Esophagus muscularis mucosa (tissue), 4 donors: ENCODE data around the gene B3GNT8. TPM values are rescaled to one million over a fixed set of nuclear protein-coding genes. Genes with fewer than 3 reads are reported as not detected.

Source experiments
- DNase-seq: peaks from one replicate; pipeline ENCODE4 v3.0.0-alpha.2; 2017; ENCODE audit errors: extremely low spot score
- H3K27ac ChIP-seq, 4 donors: fragments of 200-600 bp; sonication (generic); replicated peaks in 1 of 4; 1 replicate in 3 of 4; 2 replicates in 1 of 4; pipeline ENCODE4 v1.5.1; 2016 to 2019; ENCODE audit warnings: mild to moderate bottlenecking in 1 of 4
- H3K27me3 ChIP-seq, 4 donors: fragments of 200-600 bp; sonication (generic); one replicate each; pipeline versions ENCODE4 v1.5.1 to v1.6.0; 2016 to 2019
- H3K36me3 ChIP-seq, 4 donors: fragments of 200-600 bp; sonication (generic); one replicate each; pipeline ENCODE4 v1.5.1; 2016 to 2019
- H3K4me1 ChIP-seq, 4 donors: fragments of 200-600 bp; sonication (generic); one replicate each; pipeline ENCODE4 v1.5.1; 2016 to 2019
- H3K4me3 ChIP-seq, 4 donors: fragments of 200-600 bp; sonication (generic); 1 replicate in 2 of 4; 2 replicates in 2 of 4; pipeline ENCODE4 v1.5.1; 2016 to 2019; ENCODE audit warnings: mild to moderate bottlenecking in 4 of 4, moderate library complexity in 1 of 4
- H3K9me3 ChIP-seq, 4 donors: fragments of 200-600 bp; sonication (generic); 1 replicate in 3 of 4; 2 replicates in 1 of 4; pipeline ENCODE4 v1.5.1; 2016 to 2019
- CTCF ChIP-seq, 3 experiments: fragments of 200-600 bp in 2 of 3; fragments of 450-650 bp in 1 of 3; sonication (generic) in 2 of 3; IDR thresholded peaks; one replicate each; pipeline ENCODE4 v1.5.1; 2017 to 2019; ENCODE audit warnings: antibody characterized with exemption in 3 of 3, mild to moderate bottlenecking in 2 of 3, moderate library complexity in 1 of 3
- EP300 ChIP-seq: sonication (generic); formaldehyde crosslinking; IDR thresholded peaks from one replicate; pipeline ENCODE4 v1.6.1; 2017; ENCODE audit warnings: antibody characterized with exemption
- POLR2A ChIP-seq: fragments of 450-650 bp; IDR thresholded peaks from one replicate; pipeline ENCODE4 v1.6.1; 2017; ENCODE audit warnings: antibody characterized with exemption, moderate library complexity, mild to moderate bottlenecking, low read depth
- POLR2AphosphoS5 ChIP-seq, 2 donors: sonication (generic); formaldehyde crosslinking; IDR thresholded peaks; one replicate each; pipeline ENCODE4 v1.6.1; 2017; ENCODE audit warnings: antibody characterized with exemption in 2 of 2
- WGBS: methylation state at CpG from one replicate; pipeline ENCODE4 v1.1.5; 2018; 5-methylcytosine and 5-hydroxymethylcytosine counted together
- intact Hi-C: fragments of 100-400 bp; cut with DNase I; formaldehyde crosslinking; loops from one replicate; pipeline ENCODE4 v1.15.1; 2023
- total RNA-seq, 4 donors: library from RNA; depleted of rRNA; stranded (reverse); fragments of >200 nt; gene quantifications; one replicate each; pipeline versions ENCODE4 v1.1.0 to v1.2.1, GENCODE V29; 2016

B3GNT8 gene
- total RNA-seq, 4 donors from 2014 or later = 1.2 to 12.0 (median 5.0) TPM

- Histone ChIP-seq H3K4me1 (peaks cover 47 to 55% (median 52%) of the 10 kb centered on the region in 4 donors), H3K36me3 (peaks cover 30 to 66% (median 56%) of the 10 kb centered on the region in 4 donors), H3K4me3 (peak overlapping the region; percentile 56 to 71 (median 62)), H3K9me3 (no peaks in the 10 kb centered on the region), H3K27ac (peak overlapping the region; percentile 82 to 86 (median 86)), H3K27me3 (no peaks in the 10 kb centered on the region)
- intact Hi-C loops = loop anchor here (5.0 kb wide), 1 partner anchor 76 kb away; the partner anchor contains the start of gene TGFB1
- WGBS = 7% methylated on average over 20 of the region's 23 CpGs
- TF ChIP-seq POLR2A (no peak), POLR2AphosphoS5 (IDR thresholded peaks at IDR 0.05) (no peak), CTCF (IDR thresholded peaks at IDR 0.05) (no peak), EP300 (no peak)
- DNase-seq = no peak
Observed at GRCh38 chr19:41427647-41428480, 690 bp upstream of the B3GNT8 start.

GRCh38 chr19:41426116-41426841 is 895 bp downstream of the B3GNT8 start:
- intact Hi-C loops = loop anchor here (5.0 kb wide), 1 partner anchor 74 kb away; the partner anchor contains the start of gene TGFB1
- H3K4me3 ChIP-seq = peak overlapping the region; percentile 56 to 71 (median 62)
- no peaks in the 10 kb centered on the region for H3K27me3 ChIP-seq
- H3K36me3 ChIP-seq = peaks cover 30 to 66% (median 55%) of the 10 kb centered on the region in 4 donors
- H3K27ac ChIP-seq = peak overlapping the region; percentile 82 to 86 (median 86)
- whole genome bisulfite sequencing = 69% methylated on average over 7 of the region's 36 CpGs
- peaks cover 45 to 56% (median 48%) of the 10 kb centered on the region in 4 donors for H3K4me1 ChIP-seq
- H3K9me3 ChIP-seq = no peaks in the 10 kb centered on the region
- TF ChIP-seq POLR2AphosphoS5 (IDR thresholded peaks at IDR 0.05) (no peak), CTCF (IDR thresholded peaks at IDR 0.05) (no peak), POLR2A (no peak), EP300 (no peak)
- DNase-seq = no peak

- 92% methylated on average over 8 of the region's 28 CpGs for WGBS
- Histone ChIP-seq H3K9me3 (no peaks in the 10 kb centered on the region), H3K27ac (peak overlapping the region in 1 of 4 donors; percentile 82), H3K27me3 (no peaks in the 10 kb centered on the region), H3K4me3 (no peak overlapping the region), H3K36me3 (peaks cover 25 to 66% (median 58%) of the 10 kb centered on the region in 4 donors), H3K4me1 (peaks cover 42 to 56% (median 45%) of the 10 kb centered on the region in 4 donors)
- DNase-seq = no peak
- TF ChIP-seq CTCF (IDR thresholded peaks at IDR 0.05) (no peak), EP300 (no peak), POLR2AphosphoS5 (IDR thresholded peaks at IDR 0.05) (no peak), POLR2A (no peak)
- intact Hi-C loops = loop anchor here (5.0 kb wide), 1 partner anchor 73 kb away; the partner anchor contains the start of gene TGFB1
Observed at GRCh38 chr19:41425174-41426115, 1.7 kb downstream of the B3GNT8 start.
